GM19099 (cell line): ENCODE measurements around the gene VSIG8.

Experiments used
- POLR2A ChIP-seq: IDR thresholded peaks from 3 replicates; pipeline ENCODE4 v1.6.1; 2011; ENCODE audit warnings: low read depth; ENCODE audit not compliant: insufficient read length; ENCODE audit errors: extremely low read depth

VSIG8 gene

GRCh38 chr1:159890390-159890789 is 27.9 kb upstream of the VSIG8 start:
- no peak for TF ChIP-seq POLR2A

- peak; percentile 31 for TF ChIP-seq POLR2A
Measured at GRCh38 chr1:159889821-159890252, 27.4 kb upstream of the VSIG8 start.

- TF ChIP-seq POLR2A: no peak
Measured at GRCh38 chr1:159889202-159889601, 26.7 kb upstream of the VSIG8 start.

GRCh38 chr1:159884296-159884695 is 21.8 kb upstream of the VSIG8 start:
- TF ChIP-seq POLR2A: no peak

GRCh38 chr1:159883134-159883533 is 20.7 kb upstream of the VSIG8 start:
- no peak for TF ChIP-seq POLR2A

- TF ChIP-seq POLR2A: no peak
Measured at GRCh38 chr1:159882527-159882862, 20.0 kb upstream of the VSIG8 start.

GRCh38 chr1:159881622-159882526 is 19.4 kb upstream of the VSIG8 start:
- no peak for TF ChIP-seq POLR2A

GRCh38 chr1:159880430-159880829 is 18.0 kb upstream of the VSIG8 start:
- TF ChIP-seq POLR2A: no peak

GRCh38 chr1:159879977-159880376 is 17.5 kb upstream of the VSIG8 start:
- TF ChIP-seq POLR2A: no peak

- TF ChIP-seq POLR2A: no peak
Measured at GRCh38 chr1:159879136-159879535, 16.7 kb upstream of the VSIG8 start.

- TF ChIP-seq POLR2A: no peak
Measured at GRCh38 chr1:159877695-159878444, 15.4 kb upstream of the VSIG8 start.

GRCh38 chr1:159873530-159874143 is 11.2 kb upstream of the VSIG8 start:
- TF ChIP-seq POLR2A: no peak

- TF ChIP-seq POLR2A: no peak
Measured at GRCh38 chr1:159872891-159873290, 10.4 kb upstream of the VSIG8 start.

- no peak for TF ChIP-seq POLR2A
Measured at GRCh38 chr1:159870704-159871103, 8.2 kb upstream of the VSIG8 start.

- no peak for TF ChIP-seq POLR2A
Measured at GRCh38 chr1:159869607-159870006, 7.2 kb upstream of the VSIG8 start.
